GM12873 (cell line): ENCODE data around the gene NCOA4.

Experiments
- TF ChIP-seq, protein P1 (sequence below): IDR thresholded peaks from 2 replicates; pipeline ENCODE4 v1.5.1; 2012; ENCODE audit warnings: low read depth, mild to moderate bottlenecking, moderate library complexity, low read length, control low read depth; ENCODE audit not compliant: insufficient read depth; ENCODE audit errors: missing control alignments

Gene NCOA4

GRCh38 chr10:46057038-46057437 is 26.6 kb upstream of the NCOA4 start:
- TF ChIP-seq, protein P1, sequence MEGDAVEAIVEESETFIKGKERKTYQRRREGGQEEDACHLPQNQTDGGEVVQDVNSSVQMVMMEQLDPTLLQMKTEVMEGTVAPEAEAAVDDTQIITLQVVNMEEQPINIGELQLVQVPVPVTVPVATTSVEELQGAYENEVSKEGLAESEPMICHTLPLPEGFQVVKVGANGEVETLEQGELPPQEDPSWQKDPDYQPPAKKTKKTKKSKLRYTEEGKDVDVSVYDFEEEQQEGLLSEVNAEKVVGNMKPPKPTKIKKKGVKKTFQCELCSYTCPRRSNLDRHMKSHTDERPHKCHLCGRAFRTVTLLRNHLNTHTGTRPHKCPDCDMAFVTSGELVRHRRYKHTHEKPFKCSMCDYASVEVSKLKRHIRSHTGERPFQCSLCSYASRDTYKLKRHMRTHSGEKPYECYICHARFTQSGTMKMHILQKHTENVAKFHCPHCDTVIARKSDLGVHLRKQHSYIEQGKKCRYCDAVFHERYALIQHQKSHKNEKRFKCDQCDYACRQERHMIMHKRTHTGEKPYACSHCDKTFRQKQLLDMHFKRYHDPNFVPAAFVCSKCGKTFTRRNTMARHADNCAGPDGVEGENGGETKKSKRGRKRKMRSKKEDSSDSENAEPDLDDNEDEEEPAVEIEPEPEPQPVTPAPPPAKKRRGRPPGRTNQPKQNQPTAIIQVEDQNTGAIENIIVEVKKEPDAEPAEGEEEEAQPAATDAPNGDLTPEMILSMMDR, result no peak

- TF ChIP-seq, protein P1, result no peak
Observed at GRCh38 chr10:46055771-46056170, 25.3 kb upstream of the NCOA4 start.

- TF ChIP-seq, protein P1, result no peak
Observed at GRCh38 chr10:46053534-46054434, 23.4 kb upstream of the NCOA4 start.

- TF ChIP-seq, protein P1, result no peak
Observed at GRCh38 chr10:46052791-46053375, 22.5 kb upstream of the NCOA4 start.

DNA sequence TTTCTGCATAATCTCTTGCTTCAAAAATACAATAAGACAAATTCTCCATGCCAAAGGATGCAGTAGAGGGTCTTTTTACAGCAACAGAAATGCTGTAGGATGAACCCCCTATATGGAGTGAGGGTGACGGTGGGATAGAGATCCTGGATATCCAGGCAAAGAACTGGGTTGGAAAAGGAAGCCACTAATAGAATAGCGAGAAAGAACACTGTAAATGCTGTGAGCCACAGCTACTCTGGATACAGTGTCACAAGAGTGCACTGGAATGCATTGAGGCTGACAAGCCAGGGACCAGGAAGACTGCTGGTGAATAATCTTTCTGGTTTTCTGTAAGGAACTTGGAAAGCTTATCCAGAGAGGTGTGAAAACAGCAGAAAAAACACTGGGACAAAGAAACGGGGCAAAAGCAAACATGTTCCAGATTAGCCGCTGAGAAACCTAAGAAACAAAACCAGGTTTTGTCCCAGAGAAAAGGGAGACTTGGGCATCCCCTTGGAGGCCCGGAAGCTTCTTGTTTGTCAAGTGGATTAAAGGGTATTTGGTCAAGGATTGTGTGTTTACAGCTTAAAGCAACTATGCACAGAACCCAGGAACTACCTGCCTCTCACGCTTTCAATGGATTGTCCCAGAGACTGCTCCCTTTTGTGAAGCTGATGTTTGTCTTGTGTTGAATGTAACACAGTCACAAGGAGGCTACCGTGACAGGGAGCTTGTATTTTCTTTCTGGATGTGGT is 21.8 kb upstream of the NCOA4 start:
- TF ChIP-seq, protein P1, result no peak

- TF ChIP-seq, protein P1, result no peak
Observed at GRCh38 chr10:46050941-46051623, 20.7 kb upstream of the NCOA4 start.

DNA sequence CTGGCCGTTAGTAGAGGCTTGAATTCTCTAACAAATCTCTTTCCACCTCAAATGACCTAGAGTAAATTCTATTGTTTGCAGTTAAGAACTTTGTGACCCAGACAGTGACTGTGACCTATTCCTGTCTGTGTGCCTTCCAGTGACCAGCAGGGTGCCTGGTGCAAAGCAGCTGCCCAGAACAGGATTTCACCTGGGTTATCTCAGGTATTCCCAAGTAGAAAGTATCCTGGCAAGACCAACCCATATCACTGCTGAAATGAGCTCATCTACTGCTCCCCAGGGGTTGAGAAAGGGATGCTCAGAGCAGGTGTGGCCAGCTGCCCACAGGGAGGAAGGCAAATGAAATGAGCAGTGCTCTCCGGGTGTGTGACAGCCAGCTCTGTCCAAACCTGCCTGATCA is 17.7 kb upstream of the NCOA4 start:
- TF ChIP-seq, protein P1, result no peak
